Right cardiac atrium (tissue), 5 donors: Measurements from ENCODE around the gene KRT77. TPM values are rescaled to one million over a fixed set of nuclear protein-coding genes. Genes with fewer than 3 reads are reported as not detected.

Source experiments
- ATAC-seq, 2 donors: fragments of 200-7000 bp; cut with Tn5 transposase; one replicate each; pipeline versions ENCODE4 v1.8.0 to v1.9.1; 2020; ENCODE audit warnings: moderate library complexity in 2 of 2, mild to moderate bottlenecking in 1 of 2
- DNase-seq, 3 donors: peaks; one replicate each; pipeline ENCODE4 v3.0.0-alpha.2; 2020
- H3K27ac ChIP-seq: one replicate; pipeline ENCODE4 v1.5.1; 2013; ENCODE audit warnings: mild to moderate bottlenecking, low read length, control low read depth, moderate library complexity
- H3K27me3 ChIP-seq: one replicate; pipeline ENCODE4 v1.6.1; 2013; ENCODE audit not compliant: control insufficient read depth, insufficient read depth
- H3K4me1 ChIP-seq: one replicate; pipeline ENCODE4 v1.6.1; 2013; ENCODE audit warnings: low read length; ENCODE audit not compliant: control insufficient read depth, insufficient read depth
- H3K4me3 ChIP-seq: one replicate; pipeline ENCODE4 v1.5.1; 2013; ENCODE audit warnings: low read length, control low read depth
- H3K9me3 ChIP-seq: one replicate; pipeline ENCODE4 v1.6.1; 2013; ENCODE audit warnings: low read length; ENCODE audit not compliant: control insufficient read depth
- WGBS: extraction: QIAGEN DNeasy Blood & Tissue Kit; methylation state at CpG from one replicate; pipeline ENCODE4 v1.1.7; 2013; 5-methylcytosine and 5-hydroxymethylcytosine counted together
- intact Hi-C, 4 donors: fragments of 100-400 bp; cut with DNase I; formaldehyde crosslinking; loops; one replicate each; pipeline versions ENCODE4 v1.11.0 to v1.14.0; 2022 to 2023
- polyA plus RNA-seq: library from polyadenylated mRNA; stranded (reverse); fragments of 200-250 nt; gene quantifications from one replicate; pipeline ENCODE4 v1.2.3, GENCODE V29; 2013
- total RNA-seq, 4 donors: library from RNA; stranded (reverse); fragmentation: NEBNext Ultra II Directional; extraction: Animal tissue kit (Norgen Biotek cat#: 25700); gene quantifications; one replicate each; pipeline ENCODE4 v1.2.1, GENCODE V29; 2021
- donor health status: healthy with polysubstance abuse.
- donor health status: DM: no; HTN: yes; CAD: no.
- donor health status: DM: no; HTN: no; CAD: no.
- donor health status: DM: no; HTN: yes; CAD: no; lungs with severe emphysema.
- donor health status: DM: yes; HTN: yes; CAD: no.

KRT77 gene
- total and polyA plus RNA-seq, 5 donors: not detected

GRCh38 chr12:52740584-52740983, 37.3 kb upstream of the KRT77 start:
- intact Hi-C loops: no loop called here
- H3K4me1 ChIP-seq: no peaks in the 10 kb centered on the region
- no peak overlapping the region for H3K4me3 ChIP-seq
- no peak overlapping the region for H3K27ac ChIP-seq
- H3K9me3 ChIP-seq: no peaks in the 10 kb centered on the region
- DNase-seq (no peak), ATAC-seq (no peak)
- no peaks in the 10 kb centered on the region for H3K27me3 ChIP-seq

- intact Hi-C loops: no loop called here
- DNase-seq (no peak), ATAC-seq (no peak)
- Histone ChIP-seq H3K27me3 (no peaks in the 10 kb centered on the region), H3K27ac (no peak overlapping the region), H3K9me3 (peaks cover 2% of the 10 kb centered on the region), H3K4me3 (no peak overlapping the region), H3K4me1 (no peaks in the 10 kb centered on the region)
These were observed 36.6 kb upstream of the KRT77 start for GRCh38 chr12:52739963-52740362.

GRCh38 chr12:52735816-52736632, 32.7 kb upstream of the KRT77 start:
- DNase-seq: no peak
- Histone ChIP-seq H3K27me3 (no peaks in the 10 kb centered on the region), H3K4me1 (no peaks in the 10 kb centered on the region), H3K4me3 (no peak overlapping the region), H3K9me3 (peaks cover 2% of the 10 kb centered on the region), H3K27ac (no peak overlapping the region)
- ATAC-seq: no peak
- WGBS: 70% methylated on average over 5 of the region's 5 CpGs
- intact Hi-C loops: no loop called here

- Histone ChIP-seq H3K4me1 (no peaks in the 10 kb centered on the region), H3K4me3 (no peak overlapping the region), H3K27ac (no peak overlapping the region), H3K27me3 (no peaks in the 10 kb centered on the region), H3K9me3 (peaks cover 2% of the 10 kb centered on the region)
- ATAC-seq (no peak), DNase-seq (no peak)
- intact Hi-C loops: no loop called here
- WGBS: 70% methylated on average over 8 of the region's 8 CpGs
These were observed 31.8 kb upstream of the KRT77 start for GRCh38 chr12:52735106-52735505.

GRCh38 chr12:52730793-52731192, 27.5 kb upstream of the KRT77 start:
- peaks cover 2% of the 10 kb centered on the region for H3K9me3 ChIP-seq
- no peaks in the 10 kb centered on the region for H3K27me3 ChIP-seq
- DNase-seq (no peak), ATAC-seq (no peak)
- H3K4me3 ChIP-seq: no peak overlapping the region
- intact Hi-C loops: no loop called here
- WGBS: 57% methylated on average over 2 of the region's 2 CpGs
- no peaks in the 10 kb centered on the region for H3K4me1 ChIP-seq
- no peak overlapping the region for H3K27ac ChIP-seq

- peaks cover 2% of the 10 kb centered on the region for H3K9me3 ChIP-seq
- 74% methylated on average over 13 of the region's 13 CpGs for WGBS
- H3K4me3 ChIP-seq: no peak overlapping the region
- H3K27ac ChIP-seq: no peak overlapping the region
- H3K27me3 ChIP-seq: no peaks in the 10 kb centered on the region
- DNase-seq (no peak), ATAC-seq (no peak)
- intact Hi-C loops: no loop called here
- H3K4me1 ChIP-seq: no peaks in the 10 kb centered on the region
These were observed 27.1 kb upstream of the KRT77 start for GRCh38 chr12:52730383-52730782.

GRCh38 chr12:52729147-52729546, 25.8 kb upstream of the KRT77 start:
- H3K27ac ChIP-seq: no peak overlapping the region
- intact Hi-C loops: no loop called here
- ATAC-seq (no peak), DNase-seq (no peak)
- H3K9me3 ChIP-seq: no peaks in the 10 kb centered on the region
- whole genome bisulfite sequencing: 80% methylated on average over 10 of the region's 10 CpGs
- H3K27me3 ChIP-seq: no peaks in the 10 kb centered on the region
- H3K4me3 ChIP-seq: no peak overlapping the region
- H3K4me1 ChIP-seq: no peaks in the 10 kb centered on the region

GRCh38 chr12:52728374-52728773, 25.1 kb upstream of the KRT77 start:
- no peak overlapping the region for H3K4me3 ChIP-seq
- H3K4me1 ChIP-seq: no peaks in the 10 kb centered on the region
- WGBS: 88% methylated on average over 2 of the region's 2 CpGs
- ATAC-seq (no peak), DNase-seq (no peak)
- intact Hi-C loops: no loop called here
- H3K27me3 ChIP-seq: no peaks in the 10 kb centered on the region
- H3K9me3 ChIP-seq: no peaks in the 10 kb centered on the region
- H3K27ac ChIP-seq: no peak overlapping the region

- intact Hi-C loops: no loop called here
- no peaks in the 10 kb centered on the region for H3K27me3 ChIP-seq
- 87% methylated on average over 4 of the region's 4 CpGs for whole genome bisulfite sequencing
- ATAC-seq: no peak
- no peaks in the 10 kb centered on the region for H3K4me1 ChIP-seq
- no peak for DNase-seq
- H3K9me3 ChIP-seq: no peaks in the 10 kb centered on the region
- no peak overlapping the region for H3K4me3 ChIP-seq
- no peak overlapping the region for H3K27ac ChIP-seq
These were observed 23.7 kb upstream of the KRT77 start for GRCh38 chr12:52727037-52727436.

GRCh38 chr12:52726451-52726850, 23.1 kb upstream of the KRT77 start:
- Histone ChIP-seq H3K27me3 (no peaks in the 10 kb centered on the region), H3K4me1 (no peaks in the 10 kb centered on the region), H3K4me3 (no peak overlapping the region), H3K27ac (no peak overlapping the region), H3K9me3 (no peaks in the 10 kb centered on the region)
- ATAC-seq (no peak), DNase-seq (no peak)
- intact Hi-C loops: no loop called here
- WGBS: 63% methylated on average over 2 of the region's 2 CpGs

- Histone ChIP-seq H3K27me3 (no peaks in the 10 kb centered on the region), H3K4me3 (no peak overlapping the region), H3K4me1 (no peaks in the 10 kb centered on the region), H3K27ac (no peak overlapping the region), H3K9me3 (no peaks in the 10 kb centered on the region)
- no peak for DNase-seq
- 88% methylated on average over 3 of the region's 3 CpGs for WGBS
- ATAC-seq: no peak
- intact Hi-C loops: no loop called here
These were observed 21.1 kb upstream of the KRT77 start for GRCh38 chr12:52724384-52724783.

GRCh38 chr12:52722680-52723079, 19.4 kb upstream of the KRT77 start:
- H3K27ac ChIP-seq: no peak overlapping the region
- H3K4me1 ChIP-seq: no peaks in the 10 kb centered on the region
- no peak overlapping the region for H3K4me3 ChIP-seq
- intact Hi-C loops: no loop called here
- no peak for DNase-seq
- WGBS: 68% methylated on average over 2 of the region's 2 CpGs
- no peaks in the 10 kb centered on the region for H3K27me3 ChIP-seq
- no peak for ATAC-seq
- H3K9me3 ChIP-seq: no peaks in the 10 kb centered on the region
